Right lobe of liver (tissue), 4 donors: ENCODE data around the gene TLX1.

Experiments
- POLR2A ChIP-seq: fragments of 450-650 bp; IDR thresholded peaks from one replicate; pipeline ENCODE4 v1.6.1; 2017; ENCODE audit warnings: antibody characterized with exemption, mild to moderate bottlenecking
- TF ChIP-seq, protein P1 (sequence below), 4 donors: fragments of 200-600 bp in 3 of 4; fragments of 450-650 bp in 1 of 4; IDR thresholded peaks; one replicate each; pipeline versions ENCODE4 v1.5.1 to v1.8.0; 2016 to 2022; ENCODE audit warnings: antibody characterized with exemption in 4 of 4, mild to moderate bottlenecking in 2 of 4
- donor health status: DM: no; HTN: no; CAD: no.
- donor health status: DM: no; HTN: no; CAD: no.
- donor health status: DM: no; HTN: yes; CAD: no.

DNA sequence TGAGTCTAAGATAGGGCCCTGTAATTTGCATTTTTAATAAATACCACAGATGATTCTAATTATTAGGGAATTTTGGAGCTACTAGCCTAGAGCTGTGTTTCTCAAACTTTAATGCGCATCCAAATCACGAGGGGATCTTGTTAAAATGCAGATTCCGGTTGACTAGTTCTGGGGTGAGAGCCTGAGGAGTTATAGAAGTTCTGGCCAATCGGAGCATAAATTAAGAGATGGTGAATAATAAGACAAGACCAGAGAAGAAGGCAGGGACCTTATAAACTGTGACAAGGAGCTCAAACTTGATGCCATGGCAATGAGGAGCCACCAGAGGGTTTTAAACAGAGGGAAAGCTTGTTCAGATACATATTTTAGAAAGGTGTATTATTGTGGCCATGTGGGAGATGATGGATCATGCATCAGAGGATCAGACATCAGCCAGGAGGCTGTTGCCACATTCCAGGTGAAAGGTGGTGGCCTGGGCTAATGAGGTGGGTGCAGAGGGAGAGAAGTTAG lies 29.7 kb upstream of the TLX1 start:
- TF ChIP-seq, protein P1, sequence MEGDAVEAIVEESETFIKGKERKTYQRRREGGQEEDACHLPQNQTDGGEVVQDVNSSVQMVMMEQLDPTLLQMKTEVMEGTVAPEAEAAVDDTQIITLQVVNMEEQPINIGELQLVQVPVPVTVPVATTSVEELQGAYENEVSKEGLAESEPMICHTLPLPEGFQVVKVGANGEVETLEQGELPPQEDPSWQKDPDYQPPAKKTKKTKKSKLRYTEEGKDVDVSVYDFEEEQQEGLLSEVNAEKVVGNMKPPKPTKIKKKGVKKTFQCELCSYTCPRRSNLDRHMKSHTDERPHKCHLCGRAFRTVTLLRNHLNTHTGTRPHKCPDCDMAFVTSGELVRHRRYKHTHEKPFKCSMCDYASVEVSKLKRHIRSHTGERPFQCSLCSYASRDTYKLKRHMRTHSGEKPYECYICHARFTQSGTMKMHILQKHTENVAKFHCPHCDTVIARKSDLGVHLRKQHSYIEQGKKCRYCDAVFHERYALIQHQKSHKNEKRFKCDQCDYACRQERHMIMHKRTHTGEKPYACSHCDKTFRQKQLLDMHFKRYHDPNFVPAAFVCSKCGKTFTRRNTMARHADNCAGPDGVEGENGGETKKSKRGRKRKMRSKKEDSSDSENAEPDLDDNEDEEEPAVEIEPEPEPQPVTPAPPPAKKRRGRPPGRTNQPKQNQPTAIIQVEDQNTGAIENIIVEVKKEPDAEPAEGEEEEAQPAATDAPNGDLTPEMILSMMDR (IDR thresholded peaks at IDR 0.05) = no peak
- TF ChIP-seq POLR2A = no peak
